Measurements from ENCODE around the gene HES1. TPM values are rescaled to one million over a fixed set of nuclear protein-coding genes. Genes with fewer than 3 reads are reported as not detected.

The HES1 gene
- total RNA-seq, 1 donor from 2014 or later: 36.2 TPM

DNA sequence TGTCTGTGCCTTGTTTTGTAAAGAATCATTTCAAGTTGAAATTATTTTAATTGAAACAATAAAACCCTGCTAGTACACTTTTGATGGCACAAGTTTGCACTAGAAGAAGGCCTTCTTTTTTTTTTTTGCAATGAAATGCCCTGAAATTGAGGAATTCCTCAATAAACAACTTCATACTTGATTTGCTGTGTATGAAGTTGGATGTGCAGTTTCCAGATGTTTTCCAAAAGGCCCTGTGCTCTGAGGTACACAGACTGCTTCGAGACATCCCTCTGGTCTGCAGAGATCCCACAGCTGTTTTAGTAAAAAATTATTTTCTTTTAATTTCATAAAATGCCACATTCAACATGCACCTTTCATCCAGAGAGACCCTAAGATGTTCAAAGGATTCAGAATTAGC is 48.9 kb downstream of the HES1 start:
- no peak overlapping the region for H3K27ac Mint-ChIP-seq (ENCODE audit: unreplicated experiment)
- TF ChIP-seq, protein P1, sequence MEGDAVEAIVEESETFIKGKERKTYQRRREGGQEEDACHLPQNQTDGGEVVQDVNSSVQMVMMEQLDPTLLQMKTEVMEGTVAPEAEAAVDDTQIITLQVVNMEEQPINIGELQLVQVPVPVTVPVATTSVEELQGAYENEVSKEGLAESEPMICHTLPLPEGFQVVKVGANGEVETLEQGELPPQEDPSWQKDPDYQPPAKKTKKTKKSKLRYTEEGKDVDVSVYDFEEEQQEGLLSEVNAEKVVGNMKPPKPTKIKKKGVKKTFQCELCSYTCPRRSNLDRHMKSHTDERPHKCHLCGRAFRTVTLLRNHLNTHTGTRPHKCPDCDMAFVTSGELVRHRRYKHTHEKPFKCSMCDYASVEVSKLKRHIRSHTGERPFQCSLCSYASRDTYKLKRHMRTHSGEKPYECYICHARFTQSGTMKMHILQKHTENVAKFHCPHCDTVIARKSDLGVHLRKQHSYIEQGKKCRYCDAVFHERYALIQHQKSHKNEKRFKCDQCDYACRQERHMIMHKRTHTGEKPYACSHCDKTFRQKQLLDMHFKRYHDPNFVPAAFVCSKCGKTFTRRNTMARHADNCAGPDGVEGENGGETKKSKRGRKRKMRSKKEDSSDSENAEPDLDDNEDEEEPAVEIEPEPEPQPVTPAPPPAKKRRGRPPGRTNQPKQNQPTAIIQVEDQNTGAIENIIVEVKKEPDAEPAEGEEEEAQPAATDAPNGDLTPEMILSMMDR (conservative IDR thresholded peaks at IDR 0.05): no peak
- no peak overlapping the region for H3K4me3 Mint-ChIP-seq
- no peaks in the 10 kb centered on the region for H3K36me3 Mint-ChIP-seq (ENCODE audit: low read depth)
- H3K27me3 Mint-ChIP-seq (ENCODE audit: low read depth): peaks cover 9% of the 10 kb centered on the region
- H3K9me3 Mint-ChIP-seq: no peaks in the 10 kb centered on the region
- H3K4me1 Mint-ChIP-seq: peaks cover 54% of the 10 kb centered on the region
- no peak for DNase-seq (ENCODE audit: low read depth, low spot score)

DNA sequence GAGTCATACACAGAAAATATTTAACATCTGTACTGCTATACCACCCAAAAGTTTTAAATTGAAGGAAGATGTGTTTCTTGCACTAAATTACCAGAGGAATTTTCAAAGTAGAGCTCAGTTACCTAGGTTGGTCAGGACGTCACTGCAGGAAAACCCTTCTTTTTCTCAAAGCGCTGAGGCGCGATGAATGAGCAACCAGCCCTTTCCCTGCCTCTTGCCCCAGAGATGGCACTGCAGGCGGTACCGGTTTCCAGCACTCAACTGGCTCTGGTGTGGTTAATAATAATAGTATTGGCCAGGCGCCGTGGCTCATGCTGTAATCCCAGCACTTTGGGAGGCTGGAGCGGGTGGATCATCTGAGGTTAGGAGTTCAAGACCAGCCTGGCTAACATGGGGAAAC is 49.3 kb downstream of the HES1 start:
- Mint-ChIP-seq H3K4me1 (peaks cover 54% of the 10 kb centered on the region), H3K4me3 (no peak overlapping the region), H3K27me3 (ENCODE audit: low read depth) (peaks cover 9% of the 10 kb centered on the region), H3K9me3 (no peaks in the 10 kb centered on the region), H3K27ac (ENCODE audit: unreplicated experiment) (no peak overlapping the region), H3K36me3 (ENCODE audit: low read depth) (no peaks in the 10 kb centered on the region)
- TF ChIP-seq, protein P1 (conservative IDR thresholded peaks at IDR 0.05): no peak
- DNase-seq (ENCODE audit: low read depth, low spot score): no peak

GRCh38 chr3:194187233-194187944 is 51.4 kb downstream of the HES1 start:
- no peak for DNase-seq (ENCODE audit: low read depth, low spot score)
- no peaks in the 10 kb centered on the region for H3K36me3 Mint-ChIP-seq (ENCODE audit: low read depth)
- H3K27me3 Mint-ChIP-seq (ENCODE audit: low read depth): peaks cover 2% of the 10 kb centered on the region

More at GRCh38 chr3:194187233-194187944, 51.4 kb downstream of the HES1 start:
- TF ChIP-seq, protein P1 (conservative IDR thresholded peaks at IDR 0.05): no peak
- Mint-ChIP-seq H3K4me3 (no peak overlapping the region), H3K4me1 (peaks cover 47% of the 10 kb centered on the region), H3K27ac (ENCODE audit: unreplicated experiment) (no peak overlapping the region), H3K9me3 (no peaks in the 10 kb centered on the region)

Other genes with a start within 250 kb of the HES1 start
- gene CPN2, start 215.2 kb downstream of the HES1 start, total RNA-seq: not detected in 2 replicates
- not detected in 2 replicates for gene LRRC15, start 233.6 kb downstream of the HES1 start, total RNA-seq